GM06990 (cell line): ENCODE data around the gene P2RY6.

Experiments used
- DNase-seq: peaks from one replicate; pipeline ENCODE4 v3.0.0-alpha.2; 2011; ENCODE audit not compliant: insufficient read length; ENCODE audit errors: extremely low read depth
- H3K27me3 ChIP-seq: replicated peaks from 2 replicates; pipeline ENCODE4 v1.6.0; 2011; ENCODE audit warnings: low read length; ENCODE audit not compliant: control insufficient read depth, insufficient read depth
- H3K36me3 ChIP-seq: 2 replicates; pipeline ENCODE4 v1.5.1; 2011; ENCODE audit warnings: low read length; ENCODE audit not compliant: control insufficient read depth, insufficient read depth
- H3K4me3 ChIP-seq: replicated peaks from 2 replicates; pipeline ENCODE4 v1.5.1; 2011; ENCODE audit warnings: low read depth, mild to moderate bottlenecking, control low read depth, low read length
- CTCF ChIP-seq: IDR thresholded peaks from 2 replicates; pipeline ENCODE4 v1.5.1; 2011; ENCODE audit warnings: low read length, control low read depth, mild to moderate bottlenecking, inconsistent platforms; ENCODE audit not compliant: insufficient read depth, poor library complexity, severe bottlenecking

Gene P2RY6

GRCh38 chr11:73262851-73263495 lies 9.2 kb upstream of the P2RY6 start:
- Histone ChIP-seq H3K27me3 (no peaks in the 10 kb centered on the region), H3K36me3 (no peaks in the 10 kb centered on the region), H3K4me3 (no peak overlapping the region)
- no peak for DNase-seq
- TF ChIP-seq CTCF, result no peak

- no peaks in the 10 kb centered on the region for H3K36me3 ChIP-seq
- H3K27me3 ChIP-seq, result no peaks in the 10 kb centered on the region
- no peak for DNase-seq
- no peak overlapping the region for H3K4me3 ChIP-seq
- no peak for TF ChIP-seq CTCF
Observed at GRCh38 chr11:73263640-73264039, 8.5 kb upstream of the P2RY6 start.

GRCh38 chr11:73265278-73265810 lies 6.8 kb upstream of the P2RY6 start:
- Histone ChIP-seq H3K27me3 (no peaks in the 10 kb centered on the region), H3K36me3 (no peaks in the 10 kb centered on the region), H3K4me3 (no peak overlapping the region)
- DNase-seq, result no peak
- no peak for TF ChIP-seq CTCF

GRCh38 chr11:73265853-73266645 lies 6.1 kb upstream of the P2RY6 start:
- Histone ChIP-seq H3K36me3 (no peaks in the 10 kb centered on the region), H3K27me3 (no peaks in the 10 kb centered on the region), H3K4me3 (no peak overlapping the region)
- no peak for TF ChIP-seq CTCF
- DNase-seq, result no peak

- no peak for TF ChIP-seq CTCF
- DNase-seq, result no peak
- Histone ChIP-seq H3K27me3 (no peaks in the 10 kb centered on the region), H3K4me3 (no peak overlapping the region), H3K36me3 (no peaks in the 10 kb centered on the region)
Observed at GRCh38 chr11:73266646-73267020, 5.5 kb upstream of the P2RY6 start.
